CD4-positive, alpha-beta T cell treated with Interleukin-12 subunit alpha and Interleukin-12 subunit beta, for 1 hour (primary cell): ENCODE measurements around the gene PPM1D.
"Not testable (repeated sequence)": the region's sequence is repeated elsewhere in the genome, so short reads cannot be mapped to it uniquely, and the experiment has no call there.

Experiments used
- DNase-seq: peaks from one replicate; pipeline ENCODE4 v3.0.0-alpha.2; 2020

PPM1D gene

GRCh38 chr17:60623415-60623814, 23.4 kb downstream of the PPM1D start:
- DNase-seq, result no peak

DNA sequence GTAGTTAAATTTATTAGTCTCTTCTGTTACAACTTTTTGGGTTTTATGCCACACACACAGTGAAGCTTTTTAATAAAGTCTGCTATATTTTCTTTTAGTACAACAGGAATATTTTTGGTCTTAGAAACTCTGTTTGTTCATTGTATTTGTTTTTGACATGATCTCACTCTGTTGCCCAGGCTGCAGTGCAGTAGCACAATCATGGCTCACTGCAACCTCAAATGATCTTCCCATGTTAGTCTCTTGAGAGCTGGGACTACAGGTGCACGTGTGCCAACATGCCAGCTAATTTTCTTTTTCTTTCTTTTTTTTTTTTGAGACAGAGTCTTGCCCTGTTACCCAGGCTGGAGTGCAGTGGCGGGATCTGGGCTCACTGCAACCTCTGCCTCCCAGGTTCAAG, 27.1 kb downstream of the PPM1D start:
- DNase-seq, result no peak

DNA sequence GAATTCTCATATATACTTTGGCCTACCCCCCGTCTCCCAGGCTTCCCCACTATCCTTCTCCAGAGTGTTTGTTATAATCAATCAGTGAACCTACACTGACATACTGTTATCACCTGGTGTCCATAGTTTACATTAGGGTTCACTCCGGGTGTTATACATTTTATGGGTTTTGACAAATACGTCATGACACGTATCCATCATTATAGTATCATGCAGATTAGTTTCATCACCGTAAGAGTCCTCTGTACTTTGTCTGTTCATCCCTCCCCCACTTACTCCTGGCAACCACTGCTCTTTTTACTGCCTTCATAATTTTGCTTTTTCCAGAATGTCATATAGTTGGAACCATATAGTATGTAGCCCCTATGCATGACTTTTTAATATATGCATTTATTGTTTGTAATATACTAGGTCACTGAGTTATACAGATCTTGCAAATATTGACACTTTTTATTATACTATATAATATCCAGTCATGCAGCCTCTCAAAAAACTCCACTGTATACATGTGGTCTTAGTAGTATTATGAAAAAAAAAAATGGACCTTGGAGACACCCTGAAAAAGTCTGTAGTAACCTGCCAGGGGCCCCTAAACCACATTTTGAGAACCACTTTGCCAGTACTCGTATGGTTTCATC, 28.4 kb downstream of the PPM1D start:
- DNase-seq, result no peak

- no peak for DNase-seq
These were observed 29.1 kb downstream of the PPM1D start for GRCh38 chr17:60629120-60629519.

DNA sequence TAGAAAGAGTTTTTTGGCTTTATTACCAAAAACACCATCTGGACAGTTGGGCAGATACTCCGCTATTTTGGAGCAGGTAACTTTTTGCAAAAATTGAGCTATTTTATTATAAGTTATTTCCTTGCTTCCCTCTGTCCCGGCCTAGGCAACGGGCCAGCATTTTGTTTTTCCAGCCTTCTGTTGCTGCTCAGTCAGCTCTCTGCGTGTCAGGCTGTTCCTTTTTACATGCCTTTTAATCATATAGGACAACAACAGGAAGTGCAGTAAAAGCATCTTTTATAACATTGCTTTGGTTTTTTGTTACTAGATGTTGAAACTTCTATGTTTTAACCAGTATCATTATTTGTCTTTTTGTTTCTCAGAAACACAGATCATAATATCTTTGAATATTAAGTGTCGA, 30.4 kb downstream of the PPM1D start:
- DNase-seq, result no peak

DNA sequence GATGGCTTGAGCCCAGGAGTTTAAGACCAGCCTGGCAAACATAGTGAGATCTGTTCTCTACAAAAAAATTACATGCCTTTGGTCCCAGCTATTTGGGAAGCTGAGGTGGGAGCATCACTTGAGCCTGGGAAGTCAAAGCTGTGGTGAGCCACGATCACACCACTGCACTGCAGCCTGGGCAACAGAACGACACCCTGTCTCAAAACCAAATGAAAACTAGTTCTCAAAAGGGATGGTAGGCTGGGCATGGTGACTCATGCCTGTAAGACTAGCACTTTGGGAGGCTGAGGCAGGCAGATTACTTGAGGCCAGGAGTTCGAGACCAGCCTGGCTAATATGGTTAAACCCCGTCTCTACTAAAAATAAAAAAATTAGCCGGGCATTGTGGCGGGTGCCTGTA, 31.1 kb downstream of the PPM1D start:
- no peak for DNase-seq

DNA sequence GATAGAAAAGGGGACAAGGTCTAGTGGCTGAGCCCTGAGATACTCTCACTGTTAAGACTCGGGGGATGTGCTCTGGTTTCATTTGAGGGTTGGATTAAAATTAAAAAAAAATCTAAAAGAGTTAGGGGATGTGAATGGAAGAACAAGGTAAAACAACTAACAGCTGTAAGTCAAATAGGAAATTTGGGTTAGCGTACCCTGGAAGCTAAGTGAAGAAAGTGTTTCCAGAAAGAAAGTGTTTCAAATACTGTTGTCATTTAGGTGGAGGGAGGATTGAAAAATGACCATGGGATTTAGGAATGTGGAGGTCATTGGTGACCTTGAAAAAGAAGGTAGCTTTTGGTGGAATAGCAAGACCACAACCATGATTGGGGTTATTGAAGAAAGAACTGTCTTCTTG, 37.7 kb downstream of the PPM1D start:
- DNase-seq, result no peak

GRCh38 chr17:60639019-60639330, 39.0 kb downstream of the PPM1D start:
- no peak for DNase-seq

GRCh38 chr17:60640503-60640902, 40.5 kb downstream of the PPM1D start:
- no peak for DNase-seq

DNA sequence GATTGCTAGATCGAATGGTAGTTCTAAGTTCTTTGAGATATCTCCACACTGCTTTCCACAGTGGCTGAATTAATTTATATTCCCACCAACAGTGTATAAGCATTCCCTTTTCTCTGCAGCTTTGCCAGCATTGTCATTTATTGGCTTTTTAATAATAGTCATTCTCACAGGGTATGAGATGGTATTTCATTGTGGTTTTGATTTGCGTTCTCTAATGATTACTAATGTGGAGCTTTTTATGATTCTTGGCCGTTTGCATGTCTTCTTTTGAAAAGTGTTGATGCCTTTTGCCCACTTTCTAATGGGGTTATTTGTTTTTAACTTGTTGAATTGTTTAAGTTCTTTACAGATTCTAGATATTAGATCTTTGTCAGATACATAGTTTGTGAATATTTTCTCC, 41.1 kb downstream of the PPM1D start:
- DNase-seq, result no peak

DNA sequence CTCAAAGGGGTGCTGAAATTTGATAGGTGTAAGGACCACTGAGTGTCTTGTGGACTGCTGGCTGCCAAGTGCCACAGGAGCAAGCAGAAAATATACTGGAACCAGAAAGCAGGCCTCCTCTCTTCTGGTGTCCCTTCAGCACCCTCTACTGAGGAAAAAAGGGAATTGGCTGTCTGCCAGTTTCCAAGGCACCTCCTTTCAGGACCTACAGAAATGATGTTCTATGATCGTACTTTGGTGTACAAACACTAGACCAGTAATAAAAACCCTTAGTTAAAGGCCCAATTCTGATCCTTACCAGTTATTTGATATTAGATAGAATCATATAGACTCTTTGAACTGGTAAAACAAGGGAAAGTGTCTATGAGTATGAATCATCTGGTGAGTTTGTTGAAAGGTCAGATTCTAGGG, 41.8 kb downstream of the PPM1D start:
- peak; percentile 63 for DNase-seq

- no peak for DNase-seq
These were observed 46.0 kb downstream of the PPM1D start for GRCh38 chr17:60645918-60646523.

GRCh38 chr17:60646701-60647100, 46.7 kb downstream of the PPM1D start:
- DNase-seq, result no peak

DNA sequence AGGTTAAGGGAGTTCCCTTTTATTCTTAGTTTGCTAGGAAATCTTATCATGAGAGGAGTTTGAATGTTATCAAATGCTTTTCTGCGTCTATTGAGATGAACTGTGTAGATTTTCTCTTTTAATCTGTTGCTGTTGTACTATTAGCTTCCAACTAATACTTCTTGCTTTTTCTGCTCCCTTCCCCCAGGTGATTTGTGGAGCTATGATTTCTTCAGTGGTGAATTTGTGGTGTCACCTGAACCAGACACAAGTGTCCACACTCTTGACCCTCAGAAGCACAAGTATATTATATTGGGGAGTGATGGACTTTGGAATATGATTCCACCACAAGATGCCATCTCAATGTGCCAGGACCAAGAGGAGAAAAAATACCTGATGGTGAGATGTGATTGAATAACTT, 47.7 kb downstream of the PPM1D start:
- DNase-seq, result no peak

- DNase-seq, result no peak
These were observed 52.7 kb downstream of the PPM1D start for GRCh38 chr17:60652454-60653247.

GRCh38 chr17:60653569-60653968, 53.6 kb downstream of the PPM1D start:
- DNase-seq, result no peak

- DNase-seq, result no peak
These were observed 56.5 kb downstream of the PPM1D start for GRCh38 chr17:60656499-60656898.

- DNase-seq, result no peak
These were observed 59.2 kb downstream of the PPM1D start for GRCh38 chr17:60659156-60659555.

- DNase-seq, result no peak
These were observed 61.5 kb downstream of the PPM1D start for GRCh38 chr17:60661489-60661888.

- DNase-seq, result no peak
These were observed 64.0 kb downstream of the PPM1D start for GRCh38 chr17:60664022-60664421.

GRCh38 chr17:60665602-60666001, 65.6 kb downstream of the PPM1D start:
- no peak for DNase-seq

DNA sequence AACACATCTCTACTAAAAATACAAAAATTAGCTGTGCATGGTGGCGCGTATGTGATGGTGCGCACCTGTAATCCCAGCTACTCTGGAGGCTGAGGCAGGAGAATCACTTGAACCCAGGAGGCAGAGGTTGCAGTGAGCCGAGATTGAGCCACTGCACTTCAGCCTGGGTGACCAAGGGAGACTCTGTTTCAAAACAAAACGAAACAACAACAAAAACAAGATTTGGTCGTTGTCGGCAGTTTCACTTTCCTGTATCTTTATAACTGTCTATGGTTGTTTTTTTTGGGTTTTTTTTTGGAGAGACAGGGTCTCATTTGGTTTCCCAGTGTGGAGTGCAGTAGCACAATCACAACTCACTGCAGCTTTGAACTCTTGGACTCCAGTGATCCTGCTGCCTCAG, 68.7 kb downstream of the PPM1D start:
- not testable (repeated sequence) for DNase-seq

DNA sequence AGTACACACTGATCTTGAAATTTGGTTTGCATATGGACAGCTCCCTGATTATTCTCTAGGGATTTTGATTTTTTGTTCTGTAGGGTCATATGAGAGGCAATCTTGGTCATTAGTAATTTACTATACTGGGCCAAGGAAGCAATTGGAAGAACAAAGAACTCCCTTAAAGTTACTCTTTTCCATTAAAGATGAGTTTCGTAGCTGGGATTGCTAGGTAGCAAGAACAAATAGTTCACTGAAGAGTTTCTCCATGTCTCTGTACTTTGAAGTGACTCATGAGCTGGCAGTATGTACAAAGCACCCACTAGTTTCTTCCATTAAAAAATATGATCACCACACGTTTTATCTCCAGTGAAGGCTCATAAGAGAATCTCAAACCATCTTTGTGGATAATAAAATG, 71.5 kb downstream of the PPM1D start:
- DNase-seq, result no peak

GRCh38 chr17:60674637-60675036, 74.6 kb downstream of the PPM1D start:
- not testable (repeated sequence) for DNase-seq

GRCh38 chr17:60675997-60676396, 76.0 kb downstream of the PPM1D start:
- DNase-seq, result no peak
